ENCODE data around the gene GABBR2.

Gene GABBR2

DNA sequence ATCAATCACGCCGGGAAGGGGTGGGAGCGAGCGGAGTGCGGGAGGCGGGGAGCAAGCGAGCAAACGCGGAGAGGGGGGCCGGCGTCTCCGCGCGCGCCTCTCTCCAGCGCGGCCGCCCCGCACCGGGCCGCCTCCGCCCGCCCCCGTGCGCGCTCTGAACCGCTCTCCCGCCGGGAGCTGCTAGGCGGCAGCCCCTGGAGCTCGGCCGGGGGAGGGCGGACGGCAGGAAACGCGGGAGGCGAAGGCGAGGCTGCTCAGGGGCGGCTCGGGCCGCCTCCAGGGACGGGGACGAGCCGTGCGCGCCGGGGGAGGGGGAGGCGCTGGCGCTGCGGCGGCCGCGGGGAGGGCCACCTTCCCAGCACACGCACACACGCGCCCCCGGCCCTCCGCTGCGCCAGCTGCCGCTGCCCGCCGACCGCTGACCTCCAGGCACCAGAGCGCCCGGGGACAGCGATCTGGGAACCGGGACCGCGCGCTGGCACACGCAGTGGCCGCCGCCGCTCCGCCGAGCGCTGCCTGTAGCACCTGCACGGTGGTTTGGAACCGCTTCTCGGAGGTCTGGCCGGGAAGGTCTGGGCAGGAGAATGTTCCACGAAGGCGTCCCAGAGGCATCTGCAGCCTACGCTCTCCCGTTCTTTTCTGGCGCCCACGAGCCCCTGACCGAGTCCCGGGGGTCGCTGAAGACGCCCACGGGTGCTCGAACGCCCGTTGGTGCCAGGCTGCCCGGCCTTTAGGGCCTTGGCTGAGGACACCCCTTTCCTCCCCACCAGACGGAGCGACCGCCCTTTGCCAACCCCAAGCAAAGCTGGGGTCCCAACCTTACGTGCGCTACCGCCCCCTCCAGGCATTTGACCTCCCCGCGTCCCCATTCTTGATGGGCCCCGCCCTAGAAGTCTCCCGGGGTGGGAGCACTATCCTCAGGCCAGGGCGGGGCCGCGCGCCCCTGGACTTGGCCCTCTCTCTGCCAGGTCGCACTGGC lies at the start of gene GABBR2:
TSS of gene GABBR2 (minus strand) at position 3 of the 979 bp plus-strand sequence. CDS start 198 bp downstream, outside the sequence.
- DNase-seq (ENCODE audit: low spot score), result no peak

- DNase-seq (ENCODE audit: low spot score), result no peak
Observed at GRCh38 chr9:98755006-98755618, 46.4 kb upstream of the GABBR2 start.

DNA sequence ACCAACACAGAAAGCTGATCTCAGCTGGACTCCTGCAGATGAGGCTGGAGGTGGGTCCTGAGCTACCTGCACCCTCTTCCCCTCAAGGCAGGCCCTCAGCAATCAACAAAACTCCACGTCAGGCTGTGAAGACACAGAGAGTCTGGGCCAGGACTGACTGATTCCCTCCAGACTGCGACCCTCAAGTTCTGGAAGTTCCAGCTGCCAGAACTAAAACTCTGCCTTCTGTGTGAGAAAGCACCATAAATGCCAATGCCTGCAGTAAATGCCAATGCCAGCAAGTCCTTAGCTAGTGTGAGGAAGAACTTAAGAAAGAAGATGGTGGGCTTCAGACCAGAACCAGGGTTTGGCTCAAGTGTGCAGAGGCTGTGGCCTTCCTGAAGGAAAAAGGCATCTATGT lies 42.5 kb upstream of the GABBR2 start:
- no peak for DNase-seq (ENCODE audit: low spot score)

- DNase-seq (ENCODE audit: low spot score), result no peak
Observed at GRCh38 chr9:98750364-98751060, 41.8 kb upstream of the GABBR2 start.

DNA sequence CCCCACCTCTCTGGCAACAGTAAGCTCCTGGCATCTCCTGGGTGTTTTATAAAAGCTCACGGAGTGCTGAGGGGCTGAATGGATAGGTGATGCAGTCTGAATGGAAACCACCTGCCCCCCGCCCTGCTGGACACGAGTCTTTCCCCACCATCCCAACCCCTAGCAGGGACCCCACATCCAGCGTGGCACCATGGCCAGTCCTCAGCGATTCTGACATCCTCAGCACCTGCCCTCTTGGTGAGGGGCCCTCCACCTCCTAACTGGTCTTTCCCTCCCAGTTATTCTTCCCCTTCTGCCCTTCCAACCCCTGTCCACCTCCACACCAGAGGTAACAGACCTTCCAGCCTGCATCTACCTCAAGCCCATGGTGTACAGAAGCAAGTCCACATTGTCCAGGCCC lies 38.7 kb upstream of the GABBR2 start:
- DNase-seq (ENCODE audit: low spot score), result no peak

- DNase-seq (ENCODE audit: low spot score), result no peak
Observed at GRCh38 chr9:98745470-98745869, 36.7 kb upstream of the GABBR2 start.

- DNase-seq (ENCODE audit: low spot score), result no peak
Observed at GRCh38 chr9:98743818-98744611, 35.3 kb upstream of the GABBR2 start.

DNA sequence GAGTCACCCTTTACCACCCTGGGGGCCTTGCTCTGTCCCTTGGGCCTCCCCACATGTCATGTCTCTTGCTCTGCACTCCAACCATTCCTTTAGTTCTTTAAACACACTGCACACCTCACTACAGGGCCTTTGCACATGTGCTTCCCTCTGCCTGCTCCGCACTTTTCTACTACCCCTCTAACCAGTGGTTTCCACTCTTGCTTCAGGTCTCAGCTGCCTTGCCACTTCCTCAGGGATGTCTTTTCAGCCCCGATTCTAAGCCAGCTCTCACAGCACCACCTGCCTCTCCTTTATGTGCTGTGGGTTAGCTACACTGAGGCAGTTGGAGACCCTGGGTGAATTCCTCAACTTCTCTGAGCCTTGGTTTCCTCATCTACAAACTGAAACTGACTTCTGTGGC lies 34.6 kb upstream of the GABBR2 start:
- no peak for DNase-seq (ENCODE audit: low spot score)

- DNase-seq (ENCODE audit: low spot score), result peak; percentile 60
Observed at GRCh38 chr9:98742325-98743280, 33.9 kb upstream of the GABBR2 start.

DNA sequence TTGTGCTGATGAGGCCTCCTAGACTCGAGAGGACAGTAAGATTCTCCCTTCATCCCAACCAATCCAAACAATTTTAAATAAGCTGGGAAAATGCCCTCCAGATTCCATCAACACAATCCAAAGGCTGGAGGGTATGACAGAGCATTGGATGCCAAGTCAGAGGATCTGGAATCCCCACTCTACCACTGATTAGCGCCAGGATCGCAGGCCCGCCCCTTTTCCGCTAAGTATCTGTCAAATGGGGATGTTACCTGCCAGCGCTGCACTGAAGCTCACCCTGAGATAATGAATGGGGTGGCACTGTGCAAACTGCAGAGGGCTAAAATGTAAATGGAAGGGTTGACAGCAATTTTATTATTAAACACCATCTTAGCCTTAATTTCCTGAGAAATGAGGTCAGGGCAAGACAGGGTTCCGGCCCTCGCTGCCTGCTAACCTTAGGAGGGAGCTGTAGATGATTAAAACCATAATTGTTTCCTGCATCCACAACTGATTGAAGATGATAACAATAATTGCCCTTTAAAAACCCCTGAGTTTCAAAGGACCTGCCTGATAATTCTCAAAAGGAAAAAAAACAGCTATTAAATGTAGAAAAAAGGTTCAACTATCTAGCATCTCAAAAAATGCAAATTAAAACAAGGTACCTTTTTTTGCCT lies 31.6 kb upstream of the GABBR2 start:
- no peak for DNase-seq (ENCODE audit: low spot score)

DNA sequence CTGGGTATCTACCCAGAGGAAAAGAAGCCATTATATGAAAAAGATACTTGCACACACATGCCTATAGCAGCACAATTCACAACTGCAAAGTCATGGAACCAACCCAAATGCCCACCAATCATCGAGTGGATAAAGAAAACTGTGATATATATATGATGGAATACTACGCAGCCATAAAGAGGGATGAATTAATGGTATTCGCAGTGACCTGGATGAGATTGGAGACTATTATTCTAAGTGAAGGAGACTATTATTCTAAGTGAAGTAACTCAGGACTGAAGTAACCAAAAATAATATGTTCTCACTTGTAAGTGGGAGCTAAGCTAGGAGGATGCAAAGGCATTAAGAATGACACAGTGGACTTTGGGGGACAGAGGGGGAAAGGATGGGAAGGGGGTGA lies 30.0 kb upstream of the GABBR2 start:
- DNase-seq (ENCODE audit: low spot score), result no peak

- DNase-seq (ENCODE audit: low spot score), result no peak
Observed at GRCh38 chr9:98736226-98736625, 27.5 kb upstream of the GABBR2 start.

GRCh38 chr9:98732801-98733200 lies 24.1 kb upstream of the GABBR2 start:
- no peak for DNase-seq (ENCODE audit: low spot score)

- DNase-seq (ENCODE audit: low spot score), result no peak
Observed at GRCh38 chr9:98732091-98732490, 23.4 kb upstream of the GABBR2 start.

DNA sequence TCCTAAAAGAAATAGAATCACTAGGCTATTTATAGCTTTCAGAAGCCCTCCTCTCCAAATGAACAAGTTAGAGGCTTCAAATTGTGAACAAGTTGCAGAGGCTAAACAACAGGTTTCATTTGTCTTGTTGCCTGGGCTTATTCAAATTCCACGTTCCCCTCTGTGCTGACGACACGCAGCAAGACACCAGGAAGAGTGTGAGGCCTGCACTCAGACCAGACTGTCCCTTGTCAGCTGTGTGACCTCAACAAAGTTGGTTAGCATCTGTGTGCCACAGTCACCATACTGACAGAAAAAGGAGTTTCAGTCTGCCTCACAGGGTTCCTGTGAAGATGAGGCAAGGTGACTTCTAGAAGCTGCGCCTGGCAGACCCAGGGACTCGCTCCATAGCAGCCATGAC lies 22.1 kb upstream of the GABBR2 start:
- DNase-seq (ENCODE audit: low spot score), result no peak

- no peak for DNase-seq (ENCODE audit: low spot score)
Observed at GRCh38 chr9:98728500-98728899, 19.8 kb upstream of the GABBR2 start.

DNA sequence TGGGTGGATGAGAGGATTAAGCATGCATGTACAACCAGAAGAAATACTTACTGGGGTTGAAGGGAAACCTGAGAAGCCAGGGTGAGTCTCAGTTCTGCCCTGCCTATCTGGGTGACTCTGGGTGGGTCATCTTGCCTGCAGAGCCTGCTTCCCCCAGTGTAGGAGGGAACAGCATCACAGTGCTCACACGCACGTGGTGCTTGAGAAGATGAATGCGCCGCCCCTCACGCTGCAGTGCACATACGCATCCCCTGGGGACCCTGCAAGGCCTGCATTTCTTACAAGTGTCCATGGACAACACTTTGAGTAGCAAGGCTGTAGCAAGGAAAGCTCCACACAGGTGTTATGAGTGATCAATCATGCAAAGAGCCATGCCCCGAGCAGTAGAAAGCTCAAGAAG lies 18.7 kb upstream of the GABBR2 start:
- DNase-seq (ENCODE audit: low spot score), result no peak

GRCh38 chr9:98726735-98727134 lies 18.0 kb upstream of the GABBR2 start:
- DNase-seq (ENCODE audit: low spot score), result peak; percentile 34

DNA sequence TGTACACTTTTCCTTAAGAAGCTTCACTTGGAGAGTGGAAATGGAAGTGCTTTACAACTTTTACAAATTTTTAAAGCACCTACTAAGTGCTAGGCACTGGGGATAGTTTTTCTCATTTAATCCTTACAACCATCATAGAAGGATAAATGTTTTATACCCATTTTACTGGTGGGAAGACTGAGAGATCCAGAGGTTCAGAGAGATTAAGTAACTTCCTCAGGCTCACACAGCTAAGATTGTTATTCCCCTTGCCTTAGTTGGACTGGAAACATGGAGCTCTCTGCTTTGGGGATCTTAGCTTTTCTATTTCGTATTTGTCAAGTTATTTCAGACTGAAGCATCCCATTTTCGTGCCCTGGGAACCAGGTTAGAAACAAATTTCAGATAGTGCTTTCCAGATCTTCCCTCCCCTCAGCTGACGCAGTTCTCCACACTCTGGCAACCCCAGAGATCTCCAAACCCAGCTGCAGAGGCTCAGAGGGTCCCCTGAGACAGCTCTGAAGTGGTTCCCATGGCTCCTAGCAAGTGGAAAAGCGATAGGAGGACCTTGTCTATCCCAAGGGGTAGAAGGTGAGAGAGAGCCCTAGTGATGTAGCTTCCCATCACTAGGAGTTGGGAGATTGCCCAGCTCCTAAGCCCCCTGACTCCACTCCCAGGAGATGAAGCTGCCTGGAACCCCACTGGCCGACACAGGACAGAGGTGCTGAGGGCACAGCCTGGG lies 16.2 kb upstream of the GABBR2 start:
- no peak for DNase-seq (ENCODE audit: low spot score)

- DNase-seq (ENCODE audit: low spot score), result no peak
Observed at GRCh38 chr9:98721643-98722042, 12.9 kb upstream of the GABBR2 start.

Measured in hepatic stellate cell (primary cell).